ENCODE measurements around the gene ZP3. TPM values are rescaled to one million over a fixed set of nuclear protein-coding genes. Genes with fewer than 3 reads are reported as not detected.
"Not testable (repeated sequence)": the region's sequence is repeated elsewhere in the genome, so short reads cannot be mapped to it uniquely, and the experiment has no call there.

ZP3 gene
- polyA plus RNA-seq, 1 experiment, result 2.5 TPM

GRCh38 chr7:76437873-76438272, 13.1 kb downstream of the ZP3 start:
- POLR2A ChIA-PET, CTCF ChIA-PET: not testable (repeated sequence)

GRCh38 chr7:76439120-76439888, 14.6 kb downstream of the ZP3 start:
- DNase-seq (ENCODE audit: low read depth); CTCF ChIA-PET; POLR2A ChIA-PET; H3K4me3 ChIP-seq (ENCODE audit: low read depth, low read length); H3K36me3 ChIP-seq (ENCODE audit: control insufficient read depth, insufficient read depth, low read length); H3K27me3 ChIP-seq (ENCODE audit: control insufficient read depth, insufficient read depth, low read length): not testable (repeated sequence)

More at GRCh38 chr7:76437873-76438272, 13.1 kb downstream of the ZP3 start:
- DNase-seq (ENCODE audit: low read depth); H3K36me3 ChIP-seq (ENCODE audit: control insufficient read depth, insufficient read depth, low read length); H3K4me3 ChIP-seq (ENCODE audit: low read depth, low read length); H3K27me3 ChIP-seq (ENCODE audit: control insufficient read depth, insufficient read depth, low read length): not testable (repeated sequence)
- TF ChIP-seq CTCF (IDR thresholded peaks at IDR 0.05; ENCODE audit: insufficient read depth, low read depth, low read length), result peak; percentile 56

GRCh38 chr7:76440404-76440803, 15.7 kb downstream of the ZP3 start:
- DNase-seq (ENCODE audit: low read depth); H3K27me3 ChIP-seq (ENCODE audit: control insufficient read depth, insufficient read depth, low read length); POLR2A ChIA-PET; H3K4me3 ChIP-seq (ENCODE audit: low read depth, low read length); H3K36me3 ChIP-seq (ENCODE audit: control insufficient read depth, insufficient read depth, low read length); CTCF ChIA-PET: not testable (repeated sequence)

- H3K36me3 ChIP-seq (ENCODE audit: control insufficient read depth, insufficient read depth, low read length); CTCF ChIA-PET; H3K4me3 ChIP-seq (ENCODE audit: low read depth, low read length); POLR2A ChIA-PET; H3K27me3 ChIP-seq (ENCODE audit: control insufficient read depth, insufficient read depth, low read length); DNase-seq (ENCODE audit: low read depth): not testable (repeated sequence)
These were observed 17.0 kb downstream of the ZP3 start for GRCh38 chr7:76441792-76442191.

- H3K27me3 ChIP-seq (ENCODE audit: control insufficient read depth, insufficient read depth, low read length); CTCF ChIA-PET; DNase-seq (ENCODE audit: low read depth); H3K36me3 ChIP-seq (ENCODE audit: control insufficient read depth, insufficient read depth, low read length); H3K4me3 ChIP-seq (ENCODE audit: low read depth, low read length); POLR2A ChIA-PET: not testable (repeated sequence)
These were observed 18.1 kb downstream of the ZP3 start for GRCh38 chr7:76442664-76443446.

- POLR2A ChIA-PET; H3K27me3 ChIP-seq (ENCODE audit: control insufficient read depth, insufficient read depth, low read length); CTCF ChIA-PET: not testable (repeated sequence)
These were observed 19.1 kb downstream of the ZP3 start for GRCh38 chr7:76443846-76444245.

GRCh38 chr7:76445577-76446008, 20.8 kb downstream of the ZP3 start:
- CTCF ChIA-PET; H3K36me3 ChIP-seq (ENCODE audit: control insufficient read depth, insufficient read depth, low read length); POLR2A ChIA-PET; H3K27me3 ChIP-seq (ENCODE audit: control insufficient read depth, insufficient read depth, low read length); H3K4me3 ChIP-seq (ENCODE audit: low read depth, low read length): not testable (repeated sequence)
- peak; percentile 30 for DNase-seq (ENCODE audit: low read depth)

More at GRCh38 chr7:76443846-76444245, 19.1 kb downstream of the ZP3 start:
- not testable (repeated sequence) for H3K36me3 ChIP-seq (ENCODE audit: control insufficient read depth, insufficient read depth, low read length); H3K4me3 ChIP-seq (ENCODE audit: low read depth, low read length); DNase-seq (ENCODE audit: low read depth)

- DNase-seq (ENCODE audit: low read depth); H3K27me3 ChIP-seq (ENCODE audit: control insufficient read depth, insufficient read depth, low read length); CTCF ChIA-PET; H3K4me3 ChIP-seq (ENCODE audit: low read depth, low read length); POLR2A ChIA-PET; H3K36me3 ChIP-seq (ENCODE audit: control insufficient read depth, insufficient read depth, low read length): not testable (repeated sequence)
These were observed 32.3 kb downstream of the ZP3 start for GRCh38 chr7:76457017-76457416.

GRCh38 chr7:76458504-76458903, 33.8 kb downstream of the ZP3 start:
- H3K27me3 ChIP-seq (ENCODE audit: control insufficient read depth, insufficient read depth, low read length); H3K36me3 ChIP-seq (ENCODE audit: control insufficient read depth, insufficient read depth, low read length); DNase-seq (ENCODE audit: low read depth); CTCF ChIA-PET; POLR2A ChIA-PET; H3K4me3 ChIP-seq (ENCODE audit: low read depth, low read length): not testable (repeated sequence)

GRCh38 chr7:76460767-76461166, 36.0 kb downstream of the ZP3 start:
- H3K27me3 ChIP-seq (ENCODE audit: control insufficient read depth, insufficient read depth, low read length); CTCF ChIA-PET; H3K4me3 ChIP-seq (ENCODE audit: low read depth, low read length); DNase-seq (ENCODE audit: low read depth); H3K36me3 ChIP-seq (ENCODE audit: control insufficient read depth, insufficient read depth, low read length); POLR2A ChIA-PET: not testable (repeated sequence)

- CTCF ChIA-PET; H3K27me3 ChIP-seq (ENCODE audit: control insufficient read depth, insufficient read depth, low read length); H3K36me3 ChIP-seq (ENCODE audit: control insufficient read depth, insufficient read depth, low read length); POLR2A ChIA-PET; DNase-seq (ENCODE audit: low read depth): not testable (repeated sequence)
- peak within 1 kb of the TSS; percentile 52 for H3K4me3 ChIP-seq (ENCODE audit: low read depth, low read length)
These were observed 36.8 kb downstream of the ZP3 start, which contains the start of gene DTX2 for GRCh38 chr7:76461464-76462101. Gene DTX2 (plus strand): TSS chr7:76461709. CDS start chr7:76480510, 18,801 bp downstream.

Measured in BJ (cell line).